Duodenal mucosa (tissue), 2 donors: ENCODE results near the gene PRR20A.
"Not testable (repeated sequence)": the region's sequence is repeated elsewhere in the genome, so short reads cannot be mapped to it uniquely, and the experiment has no call there.

Source experiments
- H3K27ac ChIP-seq: one replicate; pipeline ENCODE4 v1.7.0; 2013; ENCODE audit warnings: low read depth, low read length
- H3K27me3 ChIP-seq, 2 donors: one replicate each; pipeline ENCODE4 v1.7.0; 2013; ENCODE audit warnings: low read length in 2 of 2, control low read depth in 1 of 2; ENCODE audit not compliant: insufficient read depth in 2 of 2, control insufficient read depth in 1 of 2
- H3K36me3 ChIP-seq, 2 donors: one replicate each; pipeline ENCODE4 v1.7.0; 2013; ENCODE audit warnings: low read length in 2 of 2, control low read depth in 1 of 2; ENCODE audit not compliant: insufficient read depth in 2 of 2, control insufficient read depth in 1 of 2
- H3K4me1 ChIP-seq, 2 donors: one replicate each; pipeline ENCODE4 v1.7.0; 2013; ENCODE audit warnings: low read length in 2 of 2, control low read depth in 1 of 2; ENCODE audit not compliant: insufficient read depth in 2 of 2, control insufficient read depth in 1 of 2
- H3K4me3 ChIP-seq, 2 donors: one replicate each; pipeline ENCODE4 v1.7.0; 2013; ENCODE audit warnings: low read length in 2 of 2, low read depth in 1 of 2
- H3K9ac ChIP-seq, 2 donors: one replicate each; pipeline ENCODE4 v1.7.0; 2013; ENCODE audit warnings: low read length in 2 of 2, low read depth in 1 of 2
- H3K9me3 ChIP-seq, 2 donors: one replicate each; pipeline ENCODE4 v1.7.0; 2013; ENCODE audit warnings: low read length in 2 of 2, control low read depth in 1 of 2; ENCODE audit not compliant: control insufficient read depth in 1 of 2

Gene PRR20A

GRCh38 chr13:57153761-57154160, 13.0 kb downstream of the PRR20A start, which contains the start of gene PRR20C:
TSS of gene PRR20C (plus strand) at chr13:57154061. CDS start at chr13:57154448, 387 bp downstream.
- H3K27me3 ChIP-seq, H3K36me3 ChIP-seq, H3K4me1 ChIP-seq, H3K9me3 ChIP-seq, H3K4me3 ChIP-seq, H3K27ac ChIP-seq, H3K9ac ChIP-seq: not testable (repeated sequence)

GRCh38 chr13:57160332-57160731, 19.6 kb downstream of the PRR20A start, which contains the start of gene PRR20D:
TSS of gene PRR20D (plus strand) at chr13:57160632. CDS start at chr13:57161019, 387 bp downstream.
- H3K4me3 ChIP-seq, H3K36me3 ChIP-seq, H3K27ac ChIP-seq, H3K9me3 ChIP-seq, H3K9ac ChIP-seq, H3K4me1 ChIP-seq, H3K27me3 ChIP-seq: not testable (repeated sequence)

GRCh38 chr13:57166897-57167296, 26.2 kb downstream of the PRR20A start, which contains the start of gene PRR20E:
TSS of gene PRR20E (plus strand) at chr13:57167197. CDS start at chr13:57167584, 387 bp downstream.
- H3K27ac ChIP-seq, H3K9me3 ChIP-seq, H3K36me3 ChIP-seq, H3K27me3 ChIP-seq, H3K9ac ChIP-seq, H3K4me3 ChIP-seq, H3K4me1 ChIP-seq: not testable (repeated sequence)

- Histone ChIP-seq H3K27ac (no peak overlapping the region), H3K9me3 (peaks cover 0 to 5% of the 10 kb centered on the region in 2 donors), H3K27me3 (no peaks in the 10 kb centered on the region), H3K9ac (no peak overlapping the region), H3K36me3 (no peaks in the 10 kb centered on the region), H3K4me3 (no peak overlapping the region), H3K4me1 (no peaks in the 10 kb centered on the region)
Observed at GRCh38 chr13:57191667-57192066, 50.9 kb downstream of the PRR20A start.
